ENCODE measurements around the gene DAGLA. TPM values are rescaled to one million over a fixed set of nuclear protein-coding genes. Genes with fewer than 3 reads are reported as not detected.
A peak's percentile ranks its signal among the peaks of the same experiment; 100 is the strongest.

The DAGLA gene
- total RNA-seq, 1 experiment from 2014 or later, result 10.9 TPM

GRCh38 chr11:61693922-61694601 lies 13.9 kb downstream of the DAGLA start:
- no peaks in the 10 kb centered on the region for H3K27me3 ChIP-seq (replicated peaks; ENCODE audit: insufficient read depth, low read depth, low read length, poor library complexity)
- peaks cover 53% of the 10 kb centered on the region for H3K4me1 ChIP-seq (ENCODE audit: insufficient read depth, low read length, poor library complexity, severe bottlenecking)
- POLR2A ChIA-PET (ENCODE audit: low non-redundant PET), result no interaction called here
- peak overlapping the region; percentile 56 for H3K27ac ChIP-seq (ENCODE audit: low read depth, low read length, poor library complexity, severe bottlenecking)
- BruUV-seq (replicated peaks), result no TSS peak
- CTCF ChIA-PET, result no interaction called here
- no peak overlapping the region for H3K4me3 ChIP-seq (ENCODE audit: low read depth, low read length, poor library complexity, severe bottlenecking)
- TF ChIP-seq CTCF (conservative IDR thresholded peaks at IDR 0.05; ENCODE audit: low read depth, low read length), result no peak
- no peak for TF ChIP-seq EZH2 (IDR thresholded peaks at IDR 0.05; ENCODE audit: borderline replicate concordance, low read depth, low read length, poor library complexity, severe bottlenecking)
- intact Hi-C loops (cut with micrococcal nuclease; ENCODE audit: unreplicated experiment), result no loop called here
- H3K9me3 ChIP-seq (ENCODE audit: low read depth, low read length, poor library complexity, severe bottlenecking), result no peaks in the 10 kb centered on the region
- no peak for DNase-seq (ENCODE audit: low spot score)
- H3K36me3 ChIP-seq (ENCODE audit: insufficient read depth, low read length, poor library complexity, severe bottlenecking), result no peaks in the 10 kb centered on the region

GRCh38 chr11:61694602-61694939 lies 14.4 kb downstream of the DAGLA start:
- H3K27ac ChIP-seq (ENCODE audit: low read depth, low read length, poor library complexity, severe bottlenecking), result peak overlapping the region; percentile 56
- ChIA-PET POLR2A (ENCODE audit: low non-redundant PET) (no interaction called here), CTCF (interaction anchor here (1.1 kb wide), 1 partner anchor 39 kb away, joined by 5 read pairs; no protein-coding TSS in a partner anchor)
- H3K9me3 ChIP-seq (ENCODE audit: low read depth, low read length, poor library complexity, severe bottlenecking), result no peaks in the 10 kb centered on the region
- no peaks in the 10 kb centered on the region for H3K27me3 ChIP-seq (replicated peaks; ENCODE audit: insufficient read depth, low read depth, low read length, poor library complexity)
- H3K36me3 ChIP-seq (ENCODE audit: insufficient read depth, low read length, poor library complexity, severe bottlenecking), result no peaks in the 10 kb centered on the region
- intact Hi-C loops (cut with micrococcal nuclease; ENCODE audit: unreplicated experiment), result no loop called here
- peaks cover 54% of the 10 kb centered on the region for H3K4me1 ChIP-seq (ENCODE audit: insufficient read depth, low read length, poor library complexity, severe bottlenecking)
- BruUV-seq (replicated peaks), result no TSS peak
- H3K4me3 ChIP-seq (ENCODE audit: low read depth, low read length, poor library complexity, severe bottlenecking), result no peak overlapping the region
- TF ChIP-seq EZH2 (IDR thresholded peaks at IDR 0.05; ENCODE audit: borderline replicate concordance, low read depth, low read length, poor library complexity, severe bottlenecking) (no peak), CTCF (conservative IDR thresholded peaks at IDR 0.05; ENCODE audit: low read depth, low read length) (no peak)
- DNase-seq (ENCODE audit: low spot score), result no peak

GRCh38 chr11:61694946-61695706 lies 14.9 kb downstream of the DAGLA start:
- H3K4me1 ChIP-seq (ENCODE audit: insufficient read depth, low read length, poor library complexity, severe bottlenecking), result peaks cover 54% of the 10 kb centered on the region
- TF ChIP-seq CTCF (conservative IDR thresholded peaks at IDR 0.05; ENCODE audit: low read depth, low read length) (no peak), EZH2 (IDR thresholded peaks at IDR 0.05; ENCODE audit: borderline replicate concordance, low read depth, low read length, poor library complexity, severe bottlenecking) (no peak)
- H3K27ac ChIP-seq (ENCODE audit: low read depth, low read length, poor library complexity, severe bottlenecking), result peak overlapping the region; percentile 56
- no TSS peak for BruUV-seq (replicated peaks)
- ChIA-PET CTCF (interaction anchor here (1.1 kb wide), 1 partner anchor 38 kb away, joined by 5 read pairs; no protein-coding TSS in a partner anchor), POLR2A (ENCODE audit: low non-redundant PET) (no interaction called here)
- DNase-seq (ENCODE audit: low spot score), result no peak
- intact Hi-C loops (cut with micrococcal nuclease; ENCODE audit: unreplicated experiment), result no loop called here
- H3K27me3 ChIP-seq (replicated peaks; ENCODE audit: insufficient read depth, low read depth, low read length, poor library complexity), result no peaks in the 10 kb centered on the region
- H3K36me3 ChIP-seq (ENCODE audit: insufficient read depth, low read length, poor library complexity, severe bottlenecking), result no peaks in the 10 kb centered on the region
- H3K4me3 ChIP-seq (ENCODE audit: low read depth, low read length, poor library complexity, severe bottlenecking), result no peak overlapping the region
- no peaks in the 10 kb centered on the region for H3K9me3 ChIP-seq (ENCODE audit: low read depth, low read length, poor library complexity, severe bottlenecking)
